HCT116 (cell line): Measurements from ENCODE around the gene ANO8.

Experiments
- EZH2 ChIP-seq: fragments of 200-600 bp; sonication (generic); IDR thresholded peaks from 2 replicates; pipeline ENCODE4 v1.6.1; 2017; ENCODE audit warnings: antibody characterized with exemption, mixed run types
- EZH2phosphoT487 ChIP-seq: fragments of 200-600 bp; IDR thresholded peaks from 2 replicates; pipeline ENCODE4 v1.6.1; 2018; ENCODE audit warnings: antibody characterized with exemption, borderline replicate concordance

GRCh38 chr19:17329366-17330261 lies 5.0 kb downstream of the ANO8 start:
- no peak for TF ChIP-seq EZH2
- no peak for TF ChIP-seq EZH2phosphoT487
